Fibroblast of the conjunctiva (primary cell): ENCODE data around the gene SLC25A11.
"Not testable (repeated sequence)": the region's sequence is repeated elsewhere in the genome, so short reads cannot be mapped to it uniquely, and the experiment has no call there.

Source experiments
- DNase-seq: peaks from one replicate; pipeline ENCODE4 v3.0.0-alpha.2; 2010; ENCODE audit warnings: low read depth

Gene SLC25A11

GRCh38 chr17:4945176-4945943 is 5.5 kb upstream of the SLC25A11 start:
- DNase-seq = peak; percentile 86

- no peak for DNase-seq
These were observed 4.8 kb upstream of the SLC25A11 start for GRCh38 chr17:4944554-4945175.

GRCh38 chr17:4944163-4944553 is 4.3 kb upstream of the SLC25A11 start:
- no peak for DNase-seq

- DNase-seq = no peak
These were observed 3.1 kb upstream of the SLC25A11 start for GRCh38 chr17:4942760-4943508.

GRCh38 chr17:4941319-4941610 is 1.4 kb upstream of the SLC25A11 start:
- no peak for DNase-seq

- DNase-seq = no peak
These were observed 891 bp upstream of the SLC25A11 start for GRCh38 chr17:4940555-4941318.

GRCh38 chr17:4939546-4939795 is 375 bp downstream of the SLC25A11 start:
- no peak for DNase-seq

GRCh38 chr17:4938688-4939545 is 929 bp downstream of the SLC25A11 start:
- no peak for DNase-seq

- no peak for DNase-seq
These were observed 1.8 kb downstream of the SLC25A11 start for GRCh38 chr17:4938069-4938491.

- no peak for DNase-seq
These were observed 2.3 kb downstream of the SLC25A11 start for GRCh38 chr17:4937553-4937952.

- DNase-seq = no peak
These were observed 3.4 kb downstream of the SLC25A11 start for GRCh38 chr17:4936436-4936835.

- no peak for DNase-seq
These were observed 4.2 kb downstream of the SLC25A11 start for GRCh38 chr17:4935650-4936049.

- DNase-seq = no peak
These were observed 5.5 kb downstream of the SLC25A11 start for GRCh38 chr17:4934173-4934979.

- no peak for DNase-seq
These were observed 6.2 kb downstream of the SLC25A11 start for GRCh38 chr17:4933646-4934045.

GRCh38 chr17:4932756-4933155 is 7.1 kb downstream of the SLC25A11 start:
- no peak for DNase-seq

- DNase-seq = no peak
These were observed 7.9 kb downstream of the SLC25A11 start, which contains the start of gene GP1BA for GRCh38 chr17:4931963-4932362. Gene GP1BA (plus strand): TSS chr17:4932277. CDS start chr17:4932605, 328 bp downstream.

- no peak for DNase-seq
These were observed 11.0 kb downstream of the SLC25A11 start for GRCh38 chr17:4928881-4929280.

GRCh38 chr17:4926577-4927335 is 13.1 kb downstream of the SLC25A11 start:
- DNase-seq = not testable (repeated sequence)

GRCh38 chr17:4921320-4921719 is 18.5 kb downstream of the SLC25A11 start:
- no peak for DNase-seq
